HG02884 (cell line): Measurements from ENCODE around the gene MRM3.
"Not testable (repeated sequence)": the region's sequence is repeated elsewhere in the genome, so short reads cannot be mapped to it uniquely, and the experiment has no call there.

Experiments used
- ATAC-seq: cut with Tn5 transposase; IDR thresholded peaks from one replicate; pipeline ENCODE4 v1.9.1; 2021; ENCODE audit warnings: mild to moderate bottlenecking, moderate library complexity; ENCODE audit not compliant: unreplicated experiment

MRM3 gene

DNA sequence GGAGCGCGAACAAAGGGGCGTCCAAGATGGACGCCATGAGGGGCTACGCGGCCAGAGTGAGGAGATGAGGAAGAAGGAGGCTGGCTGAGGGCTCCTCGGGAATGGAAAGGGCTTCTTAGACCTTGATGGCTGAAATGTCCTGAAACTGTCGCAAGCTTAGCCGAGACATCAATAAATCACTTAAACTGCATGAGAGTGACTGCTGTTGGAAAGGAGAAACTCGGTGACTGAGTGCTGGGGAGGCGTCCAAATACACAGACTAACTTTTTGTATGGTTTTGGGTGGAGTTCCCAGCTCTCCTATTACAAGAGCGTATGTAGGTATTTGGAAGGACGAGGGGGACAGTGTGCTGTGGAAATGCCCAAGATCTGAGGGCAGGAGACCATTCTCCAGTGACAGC, 28.7 kb upstream of the MRM3 start:
- ATAC-seq, result no peak

DNA sequence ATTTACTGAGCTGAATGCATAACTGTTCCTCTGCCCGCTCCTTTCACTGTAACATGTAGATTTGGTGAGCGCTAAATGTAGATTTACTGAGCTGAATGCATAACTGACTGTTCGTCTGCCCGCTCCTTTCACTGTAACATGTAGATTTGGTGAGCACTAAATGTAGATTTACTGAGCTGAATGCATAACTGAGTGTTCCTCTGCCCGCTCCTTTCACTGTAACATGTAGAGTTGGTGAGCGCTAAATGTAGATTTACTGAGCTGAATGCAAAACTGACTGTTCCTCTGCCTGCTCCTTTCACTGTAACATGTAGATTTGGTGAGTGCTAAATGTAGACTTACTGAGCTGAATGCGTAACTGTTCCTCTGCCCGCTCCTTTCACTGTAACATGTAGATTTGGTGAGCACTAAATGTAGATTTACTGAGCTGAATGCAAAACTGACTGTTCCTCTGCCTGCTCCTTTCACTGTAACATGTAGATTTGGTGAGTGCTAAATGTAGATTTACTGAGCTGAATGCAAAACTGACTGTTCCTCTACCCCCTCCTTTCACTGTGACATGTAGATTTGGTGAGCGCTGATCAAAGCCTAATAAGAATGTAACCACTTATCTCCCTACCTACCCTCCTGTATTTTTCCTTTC, 26.7 kb upstream of the MRM3 start:
- ATAC-seq, result not testable (repeated sequence)

DNA sequence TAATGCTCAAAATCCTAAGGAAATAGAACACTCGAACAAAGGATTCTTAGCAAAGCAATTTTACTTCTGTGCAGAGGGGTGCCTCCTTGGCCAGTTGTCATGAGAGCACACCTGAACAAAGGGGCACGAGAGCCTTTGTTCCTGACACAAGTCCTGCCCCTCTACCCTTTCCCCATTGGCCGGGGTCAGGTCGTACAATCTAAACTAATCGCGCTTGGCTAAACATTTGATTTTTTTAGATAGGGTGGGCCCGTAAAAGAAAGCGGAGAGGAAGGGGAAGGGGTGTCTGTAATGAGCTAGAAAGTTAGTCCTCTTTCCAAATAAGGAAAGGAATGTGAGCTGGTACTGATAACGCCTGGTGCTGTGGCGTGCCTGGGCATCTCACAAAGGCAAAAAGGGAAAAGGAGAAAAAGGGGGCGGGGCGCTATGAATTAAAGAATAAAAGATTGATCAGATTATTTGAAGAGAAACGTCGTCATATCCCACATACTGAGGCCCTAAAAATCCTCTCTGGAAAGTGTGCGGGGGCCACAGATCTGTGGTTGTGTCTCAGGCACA, 26.1 kb upstream of the MRM3 start:
- not testable (repeated sequence) for ATAC-seq

DNA sequence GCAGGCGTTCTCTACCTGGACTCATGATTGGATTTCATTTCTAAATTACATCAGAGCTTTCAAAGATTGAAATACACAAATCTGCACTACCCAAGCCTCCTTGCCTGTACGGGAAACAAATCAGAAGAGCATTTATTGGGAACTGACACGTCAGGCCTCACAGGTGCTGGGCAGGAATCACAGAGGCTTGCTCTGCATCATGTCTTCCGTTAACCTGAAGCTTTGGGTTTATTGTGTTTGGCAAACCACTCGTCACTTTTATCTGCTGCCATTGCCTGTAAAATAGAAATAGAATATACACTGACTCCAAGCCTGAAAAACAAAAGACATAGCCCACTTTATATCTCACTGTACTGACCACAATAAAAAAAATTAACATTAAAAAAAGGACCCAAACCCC, 22.2 kb upstream of the MRM3 start:
- no peak for ATAC-seq

DNA sequence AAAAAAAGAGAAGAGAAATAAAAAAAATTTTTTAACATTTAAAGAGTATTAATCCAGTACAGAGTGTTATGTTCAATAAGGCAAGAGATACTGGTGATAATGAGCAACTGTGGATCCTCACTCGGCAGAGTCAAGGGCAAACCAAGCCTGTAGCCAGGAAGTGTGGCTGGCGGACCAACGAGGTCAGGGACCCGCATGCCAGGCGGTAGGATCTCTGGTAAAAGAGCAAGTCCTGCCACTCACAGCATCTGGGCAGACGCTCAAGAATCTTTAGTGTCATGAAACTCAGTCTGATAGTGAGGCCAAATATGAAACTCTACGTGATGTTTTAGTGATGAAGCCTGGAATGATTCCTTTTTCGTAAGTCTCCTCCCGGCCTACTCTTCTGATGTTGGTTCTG, 21.8 kb upstream of the MRM3 start:
- ATAC-seq, result no peak

DNA sequence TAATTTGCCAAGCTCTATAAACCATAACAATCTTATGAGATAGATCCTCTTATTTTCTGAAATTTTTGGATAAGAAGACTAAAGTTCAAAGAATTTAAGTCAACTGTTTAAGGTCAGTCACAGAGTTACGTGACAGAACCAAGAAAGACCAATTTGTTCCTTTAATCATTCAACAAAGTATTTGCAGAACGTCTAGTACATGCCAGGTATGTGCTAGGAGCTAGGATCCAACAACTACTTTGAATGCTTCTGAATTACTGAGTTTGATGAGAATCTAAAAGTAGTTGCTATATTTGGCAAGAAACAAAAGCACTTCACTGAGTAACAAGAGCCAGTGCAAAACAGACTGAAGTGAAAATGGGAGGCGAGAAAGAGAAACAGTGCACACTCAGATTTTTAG, 15.1 kb upstream of the MRM3 start:
- no peak for ATAC-seq

DNA sequence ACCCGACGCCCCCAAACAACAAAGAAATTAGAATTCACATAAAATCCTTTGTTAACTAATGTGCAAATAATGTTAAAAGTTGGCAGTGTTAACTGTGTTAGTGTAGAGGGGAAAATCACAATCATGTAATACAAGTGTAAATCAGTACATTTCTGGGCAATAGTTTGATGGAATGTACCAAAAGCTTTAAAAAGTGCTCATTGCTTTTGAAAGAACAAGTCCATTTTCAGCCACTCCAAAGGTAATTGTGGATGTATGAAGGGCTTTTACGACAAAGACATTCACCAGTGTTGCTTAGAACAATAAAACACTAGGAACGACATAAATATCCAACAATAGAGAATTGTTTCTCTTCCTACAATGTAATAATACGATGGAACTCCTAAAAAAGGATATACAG, 9.1 kb upstream of the MRM3 start:
- ATAC-seq, result no peak

DNA sequence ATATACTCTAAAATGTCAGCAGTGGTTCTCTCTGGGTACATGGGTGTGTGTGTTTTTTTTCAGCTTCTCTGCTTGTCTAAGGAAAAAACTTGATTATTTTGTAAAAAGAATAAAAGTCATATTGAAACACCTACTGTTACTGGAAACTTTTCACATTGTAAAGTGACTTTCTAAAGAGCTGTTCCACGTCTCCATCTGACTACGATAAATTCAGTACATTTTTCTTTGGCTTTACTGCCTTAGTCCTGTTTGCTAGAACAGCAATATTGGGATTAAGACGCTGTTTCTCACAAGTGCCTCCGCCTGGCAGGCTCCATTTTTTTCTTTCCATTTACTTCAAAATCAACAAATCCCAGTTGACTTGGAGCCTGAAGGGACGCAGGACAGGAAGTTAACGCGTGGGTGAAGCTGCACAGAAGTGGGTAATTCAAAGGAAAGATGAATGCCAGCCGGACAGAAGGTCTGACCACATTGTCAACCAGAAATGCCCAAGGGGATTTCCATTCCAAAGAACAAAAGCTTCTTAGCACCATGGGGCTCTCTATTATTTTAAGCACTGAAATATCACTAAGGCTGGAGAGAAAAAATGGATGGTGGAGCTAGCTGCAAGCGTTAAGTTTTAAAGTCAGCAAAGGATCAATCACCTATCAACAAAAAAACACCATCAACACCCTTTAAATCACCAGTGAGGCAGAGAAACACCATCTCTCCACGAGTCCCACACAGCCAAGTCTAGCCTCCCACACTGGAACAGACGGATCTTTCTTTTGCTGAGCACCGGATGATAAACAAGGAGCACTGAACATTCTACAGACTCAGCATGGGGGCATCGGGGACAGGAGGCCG, 8.5 kb upstream of the MRM3 start:
- ATAC-seq, result no peak

DNA sequence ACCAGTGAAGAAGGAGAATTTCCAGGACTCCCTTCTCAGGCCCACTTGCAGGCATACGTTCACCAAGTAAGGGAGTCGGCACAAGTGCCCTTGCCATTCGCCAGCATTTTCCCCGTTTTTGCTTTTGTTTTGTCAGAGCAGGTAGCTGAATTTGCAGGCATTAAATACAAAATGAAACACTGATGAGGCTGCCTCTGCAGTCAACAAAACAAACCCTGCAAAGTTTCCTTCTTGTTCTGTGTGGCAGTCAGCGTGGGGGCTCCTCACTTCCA, 7.9 kb upstream of the MRM3 start:
- no peak for ATAC-seq

DNA sequence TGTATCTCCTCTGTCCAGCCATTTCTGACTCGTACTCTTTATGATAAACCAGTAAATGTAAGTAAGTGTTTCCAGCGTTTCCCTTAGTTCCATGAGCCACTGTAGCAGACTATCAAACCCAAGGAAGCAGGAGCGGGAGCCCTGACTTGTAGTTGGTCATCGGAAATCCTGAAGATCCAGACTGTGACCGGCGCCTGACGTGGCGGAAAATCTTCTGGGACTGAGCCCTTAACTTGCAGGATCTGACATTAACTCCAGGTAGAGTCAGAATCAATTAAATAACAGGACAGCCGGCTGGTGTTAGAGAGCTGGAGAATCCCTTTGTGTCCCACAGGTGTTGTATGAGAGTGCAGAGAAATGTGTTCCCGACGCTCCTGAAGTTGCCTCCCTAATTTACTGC, 4.1 kb upstream of the MRM3 start:
- no peak for ATAC-seq

DNA sequence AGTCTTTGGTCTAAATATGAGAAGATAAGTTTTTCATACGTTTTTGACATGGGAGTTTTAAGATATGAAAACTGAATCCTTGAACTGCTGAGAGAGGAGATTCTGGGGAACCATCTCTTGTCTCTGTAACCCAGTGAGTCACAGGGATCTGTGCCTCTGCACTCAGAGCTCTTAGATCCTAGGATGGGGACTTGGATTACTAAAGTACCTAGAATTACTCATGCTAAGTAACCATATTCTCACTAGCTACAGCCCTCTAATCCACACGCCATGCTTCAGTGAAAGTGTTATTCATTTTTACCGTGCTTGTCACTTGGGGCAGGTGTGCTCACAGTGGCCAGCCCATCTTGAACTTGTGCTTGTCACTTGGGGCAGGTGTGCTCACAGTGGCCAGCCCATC, 2.0 kb downstream of the MRM3 start:
- no peak for ATAC-seq

DNA sequence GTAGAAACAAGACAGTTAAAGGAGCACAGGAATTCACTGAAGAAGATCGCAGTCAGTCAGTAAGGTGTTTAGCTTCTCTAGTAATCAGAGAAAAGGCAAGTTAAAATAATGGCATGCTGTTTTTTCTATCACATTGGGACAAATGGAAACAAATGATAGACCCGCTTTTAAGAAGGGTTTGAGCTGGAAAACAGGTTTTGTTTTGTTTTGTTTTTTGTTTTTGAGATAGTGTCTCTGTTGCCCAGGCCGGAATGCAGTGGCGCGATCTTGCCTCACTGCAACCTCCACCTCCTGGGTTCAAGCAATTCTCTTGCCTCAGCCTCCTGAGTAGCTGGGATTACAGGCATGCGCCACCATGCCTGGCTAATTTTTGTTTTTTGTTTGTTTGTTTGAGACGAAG, 3.7 kb downstream of the MRM3 start:
- not testable (repeated sequence) for ATAC-seq

DNA sequence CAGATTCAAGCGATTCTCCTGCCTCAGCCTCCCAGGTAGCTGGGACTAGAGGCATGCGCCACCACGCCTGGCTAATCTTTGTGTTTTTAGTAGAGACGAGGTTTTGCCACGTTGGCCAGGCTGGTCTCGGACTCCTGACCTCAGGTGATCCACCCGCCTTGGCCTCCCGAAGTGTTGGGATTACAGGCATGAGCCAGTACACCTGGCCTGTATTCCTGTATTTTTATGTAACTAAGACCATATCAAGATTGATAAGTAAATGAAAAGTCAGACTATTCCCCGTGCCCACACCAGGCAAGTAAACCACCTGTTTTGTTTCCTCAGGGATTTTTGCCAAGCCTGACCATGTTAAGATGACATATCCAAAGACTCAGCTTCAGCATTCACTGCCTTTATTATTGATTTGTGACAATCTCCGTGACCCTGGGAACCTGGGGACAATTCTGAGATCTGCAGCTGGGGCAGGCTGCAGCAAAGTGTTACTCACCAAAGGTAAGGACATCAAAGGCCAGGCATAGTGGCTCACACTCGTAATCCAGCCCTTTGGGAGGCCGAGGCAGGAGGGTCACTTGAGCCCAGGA, 5.6 kb downstream of the MRM3 start:
- ATAC-seq, result no peak

DNA sequence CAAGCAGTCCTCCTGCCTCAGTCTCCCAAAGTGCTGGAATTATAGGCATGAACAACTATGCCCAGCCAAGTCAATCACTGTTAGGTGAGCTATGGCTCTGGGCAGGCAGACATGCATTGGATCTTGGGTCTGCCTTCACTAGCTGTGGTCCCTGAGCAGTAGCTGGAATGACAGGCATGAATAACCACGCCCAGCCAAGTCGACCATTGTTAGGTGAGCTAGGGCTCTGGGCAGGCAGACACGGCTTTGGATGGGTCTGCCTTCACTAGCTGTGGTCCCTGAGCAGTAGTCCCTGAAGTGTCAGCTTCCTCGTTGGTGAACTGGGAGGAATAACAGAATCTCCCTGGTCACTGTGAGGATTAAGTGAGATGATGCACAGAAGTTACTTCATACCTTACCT, 6.4 kb downstream of the MRM3 start:
- no peak for ATAC-seq

DNA sequence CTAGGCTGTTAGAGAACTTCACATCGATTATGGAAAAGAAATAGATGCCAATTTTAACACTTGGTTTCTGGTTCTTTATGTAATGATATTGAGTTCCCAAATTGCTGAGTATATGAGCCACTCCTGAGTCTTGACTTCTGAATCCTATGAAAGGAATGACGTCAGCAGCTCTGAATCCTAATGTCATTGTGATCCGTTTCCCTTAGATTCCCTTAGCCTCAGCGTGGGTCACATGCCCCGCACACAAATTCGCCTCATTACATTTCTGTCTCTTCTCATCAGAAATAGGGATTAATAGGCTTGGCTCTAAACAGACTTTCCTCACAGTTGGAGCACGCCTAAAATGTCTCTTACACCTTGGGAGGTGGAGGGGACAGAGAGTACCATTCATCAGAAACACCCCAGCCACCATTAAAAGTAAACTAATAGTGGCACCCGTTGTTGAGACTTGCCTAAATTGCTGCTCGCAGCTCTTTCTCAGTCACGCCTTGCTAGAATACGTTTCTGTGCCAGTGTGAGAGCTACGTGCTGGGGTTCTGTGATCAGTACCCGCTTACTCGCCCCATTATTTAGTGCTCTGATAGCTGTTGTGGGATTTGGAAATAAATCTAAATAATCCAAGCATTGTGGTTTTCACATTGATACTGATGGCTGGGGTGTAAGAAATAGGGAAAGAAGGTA, 7.1 kb downstream of the MRM3 start:
- ATAC-seq, result no peak

DNA sequence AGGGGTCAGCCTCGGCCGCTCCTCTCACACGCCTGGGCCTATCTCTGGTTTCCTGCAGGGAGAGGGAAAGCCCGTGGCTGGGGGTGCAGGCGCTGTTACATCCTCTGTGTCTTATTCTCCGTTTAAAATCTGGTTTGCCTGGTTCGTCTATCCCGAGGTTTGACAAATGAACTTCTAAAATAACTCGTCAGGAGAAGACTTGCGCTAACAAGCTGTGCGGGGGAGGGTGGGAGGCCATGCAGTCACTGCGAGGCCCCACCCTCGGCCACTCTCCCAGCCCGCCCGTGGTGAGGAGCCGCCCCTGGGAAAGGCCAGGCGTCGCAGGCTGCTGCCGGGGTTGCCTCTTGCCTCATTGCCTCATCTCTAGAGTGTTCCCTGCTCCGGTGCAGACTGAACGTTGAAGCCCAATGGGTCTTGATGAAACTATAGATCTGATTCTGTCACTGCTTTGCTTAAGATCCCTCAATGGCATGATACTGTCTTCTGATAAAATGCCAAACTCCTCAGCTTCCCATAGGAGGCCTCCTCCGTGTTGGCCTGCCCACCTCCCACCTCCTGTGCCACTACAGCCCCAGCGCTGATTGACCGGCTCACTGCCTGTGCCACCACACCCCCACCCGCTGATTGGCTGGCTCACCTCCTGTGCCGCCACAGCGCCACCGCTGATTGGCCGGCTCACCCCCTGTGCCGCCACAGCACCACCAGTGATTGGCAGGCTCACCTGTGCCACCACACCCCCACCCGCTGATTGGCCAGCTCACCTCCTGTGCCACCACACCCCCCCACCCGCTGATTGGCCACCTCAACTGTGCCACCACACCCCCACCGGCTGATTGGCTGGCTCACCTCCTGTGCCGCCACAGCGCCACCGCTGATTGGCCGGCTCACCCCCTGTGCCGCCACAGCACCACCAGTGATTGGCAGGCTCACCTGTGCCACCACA, 8.0 kb downstream of the MRM3 start:
- ATAC-seq, result not testable (repeated sequence)

DNA sequence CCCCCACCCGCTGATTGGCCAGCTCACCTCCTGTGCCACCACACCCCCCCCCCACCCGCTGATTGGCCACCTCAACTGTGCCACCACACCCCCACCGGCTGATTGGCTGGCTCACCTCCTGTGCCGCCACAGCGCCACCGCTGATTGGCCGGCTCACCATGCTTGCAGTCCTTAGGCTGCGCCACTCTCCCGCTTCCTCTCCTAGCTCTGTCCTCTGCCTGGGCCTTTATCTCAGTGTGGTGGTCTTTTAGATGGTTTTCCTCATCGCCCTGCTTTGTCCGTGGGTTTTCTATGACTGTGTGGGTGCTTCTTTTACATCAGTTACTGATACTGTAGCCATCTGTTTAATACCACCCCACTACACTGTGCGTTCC, 8.7 kb downstream of the MRM3 start:
- ATAC-seq, result not testable (repeated sequence)

DNA sequence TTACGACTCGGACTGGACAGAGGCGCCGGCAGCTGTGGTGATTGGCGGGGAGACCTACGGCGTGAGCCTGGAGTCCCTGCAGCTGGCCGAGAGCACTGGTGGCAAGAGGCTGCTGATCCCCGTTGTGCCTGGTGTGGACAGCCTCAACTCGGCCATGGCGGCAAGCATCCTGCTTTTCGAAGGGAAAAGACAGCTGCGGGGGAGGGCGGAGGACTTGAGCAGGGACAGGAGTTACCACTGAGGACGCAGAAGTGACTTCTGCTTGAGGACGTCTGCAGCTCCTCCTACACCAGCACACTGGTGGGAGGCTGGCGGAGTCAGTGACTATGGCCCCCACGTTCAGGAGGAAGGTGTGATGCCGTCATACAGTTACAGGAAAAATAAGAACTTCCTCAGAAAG, 9.7 kb downstream of the MRM3 start:
- no peak for ATAC-seq

DNA sequence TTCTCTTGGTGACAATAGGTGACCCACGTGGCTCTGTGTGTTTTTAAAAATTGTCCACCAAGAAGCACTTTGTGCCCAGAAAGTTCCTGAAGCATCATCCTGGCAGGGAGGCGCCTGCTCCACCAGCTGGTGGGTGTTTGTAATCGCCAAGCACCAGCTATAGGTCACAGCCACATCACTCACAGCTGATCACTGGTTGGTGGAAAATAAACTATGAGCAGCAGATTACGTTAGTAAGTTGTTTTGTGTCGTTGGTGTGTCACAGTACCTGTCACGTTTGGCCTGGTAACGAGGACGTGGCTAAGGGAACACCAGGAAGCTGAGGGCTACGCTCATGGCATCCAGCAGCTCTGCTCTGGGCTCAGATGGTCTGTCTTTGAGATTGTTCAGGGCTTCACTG, 10.1 kb downstream of the MRM3 start:
- ATAC-seq, result no peak

DNA sequence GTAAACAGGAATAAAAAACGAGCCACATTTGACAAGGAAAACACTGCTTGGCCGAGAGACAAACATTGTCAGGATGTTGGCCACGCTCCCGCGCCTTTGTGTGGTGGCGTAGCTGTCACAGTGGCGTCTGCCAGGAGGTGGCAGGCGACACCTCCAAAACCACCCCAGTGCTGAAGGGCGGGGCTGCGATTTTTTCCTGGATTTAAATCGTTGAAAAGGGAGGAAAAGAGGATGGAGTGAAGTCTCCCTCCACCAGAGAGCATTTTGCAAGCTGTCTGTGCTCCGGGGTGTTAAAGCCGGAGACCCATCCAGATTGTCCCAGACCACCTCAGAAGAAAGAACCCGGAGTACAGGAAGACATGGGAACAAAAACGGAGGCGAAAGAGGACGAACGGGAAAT, 12.7 kb downstream of the MRM3 start:
- ATAC-seq, result no peak

DNA sequence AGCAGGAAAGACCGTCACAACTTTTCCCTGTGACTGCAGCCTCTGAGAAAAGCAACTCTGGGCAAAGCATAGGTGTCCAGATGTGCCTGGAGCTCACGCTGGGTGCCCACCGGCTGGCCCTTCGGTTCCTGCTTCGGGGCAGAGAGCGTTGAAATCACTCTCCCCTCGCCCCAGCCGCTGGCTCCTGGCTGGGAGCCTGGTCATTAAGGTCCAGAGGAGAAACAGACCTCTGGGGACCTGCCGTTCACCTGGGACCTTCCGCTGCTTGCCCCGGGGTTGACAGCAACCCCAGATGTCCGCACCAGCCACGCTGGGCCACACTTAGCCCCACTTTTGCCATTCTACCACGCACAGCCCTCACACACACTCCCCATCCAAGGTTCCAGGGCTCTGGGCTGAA, 13.1 kb downstream of the MRM3 start:
- ATAC-seq, result no peak
